KG1 (cell line): ENCODE measurements around the gene TSPAN17.
"Not testable (repeated sequence)": the region's sequence is repeated elsewhere in the genome, so short reads cannot be mapped to it uniquely, and the experiment has no call there.

Experiments used
- DNase-seq: peaks from one replicate; lab custom pipeline; 2025; lab: John Stamatoyannopoulos, UW

The TSPAN17 gene

DNA sequence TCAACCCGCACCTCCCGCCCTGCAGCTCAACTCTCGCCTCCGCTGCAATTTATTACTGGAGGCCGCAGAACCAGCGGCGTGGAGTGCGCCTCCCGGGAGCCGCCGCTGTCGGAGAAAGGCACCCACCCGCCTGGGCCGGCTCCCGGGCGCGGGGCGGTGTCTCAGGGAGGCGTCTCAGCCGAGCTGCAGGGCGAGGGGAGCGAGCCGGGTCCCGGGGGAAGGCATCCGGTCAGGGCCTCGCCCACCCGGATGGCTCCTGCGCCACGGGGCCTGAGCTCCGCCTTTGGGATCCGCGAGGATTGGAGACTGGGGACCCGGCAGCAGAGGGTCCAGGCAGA lies 32.9 kb downstream of the TSPAN17 start:
- DNase-seq: no peak

DNA sequence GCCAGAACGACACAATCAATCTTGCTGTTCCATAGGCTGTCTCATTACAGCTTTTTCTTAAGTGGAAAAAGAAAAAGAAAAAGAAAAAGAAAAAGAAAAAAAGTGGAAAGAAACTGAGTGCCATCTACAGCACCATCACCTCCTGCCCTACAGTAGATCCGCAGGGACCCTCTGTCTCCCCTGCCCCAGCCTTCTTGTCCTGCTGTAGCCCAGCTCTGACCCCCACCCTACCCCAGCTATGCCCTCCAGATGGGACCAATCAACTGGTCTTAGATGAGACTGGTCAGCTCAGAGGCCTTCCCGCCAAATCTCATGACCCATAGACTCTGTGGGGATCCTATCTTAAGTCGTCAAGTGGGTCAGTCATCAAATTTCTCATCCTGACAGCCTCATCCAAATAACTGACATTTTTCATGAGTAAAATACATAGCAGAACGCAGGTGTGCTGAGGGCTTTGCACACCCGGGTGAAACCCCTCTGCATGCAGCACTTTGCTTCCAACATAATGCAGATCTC lies 34.8 kb downstream of the TSPAN17 start:
- DNase-seq: no peak

GRCh38 chr5:176685010-176685409 lies 37.7 kb downstream of the TSPAN17 start:
- DNase-seq: no peak

- no peak for DNase-seq
These were observed 40.0 kb downstream of the TSPAN17 start for GRCh38 chr5:176687247-176687646.

DNA sequence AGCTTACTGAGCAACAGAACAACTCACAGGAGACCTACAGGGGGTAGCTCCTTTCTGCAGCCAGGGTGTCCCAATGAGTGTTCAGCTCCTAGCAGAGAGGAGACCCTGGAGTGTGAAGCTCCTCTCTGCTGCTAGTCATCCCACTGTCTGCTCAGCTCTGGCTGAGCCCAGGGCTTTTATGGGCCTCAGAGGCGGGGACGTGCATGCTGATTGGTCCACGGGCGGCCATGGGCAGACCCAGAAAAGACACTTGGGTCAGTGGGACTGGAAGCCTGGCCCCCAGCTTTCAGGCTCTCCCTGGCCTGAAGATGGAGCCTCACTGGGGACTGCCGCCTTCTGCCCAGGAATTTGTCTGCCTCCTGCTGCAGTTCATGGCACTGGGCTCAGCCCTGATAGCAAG lies 40.6 kb downstream of the TSPAN17 start:
- DNase-seq: no peak

DNA sequence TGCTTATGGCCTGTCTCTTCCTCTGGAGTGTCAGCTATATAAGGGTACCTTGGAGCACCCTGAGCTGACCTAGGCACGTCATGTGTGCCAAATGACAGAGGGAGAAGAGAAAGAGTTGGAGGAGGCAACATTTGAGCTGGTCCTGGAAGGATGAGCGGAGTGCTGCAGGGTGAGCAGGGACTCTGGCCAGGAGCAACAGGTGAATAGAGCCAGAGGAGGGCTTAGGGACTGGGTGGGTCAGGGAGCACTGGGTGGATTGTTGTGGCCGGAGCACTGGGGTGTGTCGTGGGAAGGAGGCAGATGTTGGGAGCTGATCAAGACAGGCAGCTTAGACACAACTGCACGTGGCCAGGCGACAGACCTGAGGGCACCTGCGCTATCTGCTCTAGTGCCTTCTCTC lies 43.6 kb downstream of the TSPAN17 start:
- no peak for DNase-seq

DNA sequence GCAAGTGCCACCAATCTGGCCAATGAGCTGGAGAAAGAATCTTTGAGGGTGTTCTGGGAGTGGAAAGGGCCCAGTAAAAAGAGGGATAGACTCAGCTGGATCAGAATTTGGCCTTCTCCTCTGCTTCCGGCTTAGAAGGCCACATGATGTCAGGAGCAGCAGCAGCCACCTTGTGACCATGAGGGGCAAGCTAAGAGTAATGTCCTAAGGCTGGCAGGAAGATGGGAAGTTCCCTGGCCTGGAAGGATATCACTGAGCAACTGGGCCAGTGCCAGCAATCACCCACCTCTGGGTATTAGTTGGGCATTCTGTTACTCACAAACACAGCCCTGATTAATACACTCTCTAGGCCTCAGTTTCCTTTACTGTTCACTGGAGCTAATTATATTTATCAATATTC lies 44.2 kb downstream of the TSPAN17 start:
- no peak for DNase-seq

DNA sequence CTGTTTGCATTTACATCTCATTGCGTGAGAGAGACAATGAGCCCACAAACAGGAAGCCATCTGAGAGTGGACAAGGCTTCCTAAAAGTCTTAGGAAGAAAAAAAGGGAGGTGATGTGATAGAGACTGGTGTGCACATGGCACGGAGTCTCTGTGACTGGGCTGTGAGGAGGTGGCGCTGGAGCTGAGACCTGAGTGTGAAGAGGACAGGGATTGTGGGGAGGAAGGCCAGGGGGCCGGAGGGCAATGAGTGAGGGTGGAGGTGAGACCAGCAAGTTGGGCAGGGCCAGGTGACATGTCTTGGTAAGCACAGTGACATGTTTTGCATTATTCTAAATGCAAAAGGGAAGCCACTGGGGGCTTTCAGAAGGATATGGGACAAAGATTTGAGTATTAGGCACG lies 45.0 kb downstream of the TSPAN17 start:
- DNase-seq: no peak

- DNase-seq: no peak
These were observed 45.7 kb downstream of the TSPAN17 start for GRCh38 chr5:176692839-176693476.

DNA sequence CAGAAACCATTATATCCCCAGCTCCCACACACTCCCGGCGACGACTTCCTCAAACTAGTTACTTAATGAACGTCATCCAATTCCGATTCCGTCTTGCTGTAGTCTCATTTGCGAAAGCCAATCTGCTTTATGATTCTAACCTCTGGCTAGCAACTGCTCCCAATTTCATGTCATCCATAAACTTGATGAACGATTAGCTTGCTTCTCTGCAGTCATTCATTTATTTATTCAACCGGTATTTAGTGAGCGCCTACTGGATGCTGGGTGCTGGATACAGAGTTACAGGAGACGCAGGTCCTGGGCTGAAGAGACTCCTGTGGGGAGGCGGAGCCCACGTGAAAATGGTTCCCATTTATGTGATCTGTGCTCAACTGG lies 46.2 kb downstream of the TSPAN17 start:
- no peak for DNase-seq

- DNase-seq: no peak
These were observed 46.9 kb downstream of the TSPAN17 start for GRCh38 chr5:176694146-176694545.

DNA sequence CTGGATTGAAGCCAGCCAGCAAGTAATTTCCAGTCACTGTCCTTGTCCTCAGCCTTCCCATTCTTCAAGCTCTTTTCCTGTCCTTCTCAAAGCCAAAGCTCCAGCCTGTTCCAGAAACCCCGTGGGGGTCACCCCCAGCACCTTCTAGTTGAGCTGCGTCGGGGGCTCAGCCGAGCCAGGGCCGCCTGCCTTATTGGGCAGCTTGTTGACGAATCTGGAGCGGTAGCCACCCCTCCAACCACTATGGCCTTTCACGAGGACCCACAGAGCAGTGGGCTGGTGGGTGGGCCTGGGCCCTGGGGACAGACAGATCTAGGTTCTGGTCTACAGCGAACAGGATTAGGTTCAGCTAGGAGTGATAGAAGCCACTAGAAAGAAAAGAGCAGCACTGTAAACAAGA lies 47.3 kb downstream of the TSPAN17 start:
- no peak for DNase-seq

GRCh38 chr5:176695073-176695472 lies 47.8 kb downstream of the TSPAN17 start:
- no peak for DNase-seq

GRCh38 chr5:176697267-176697933 lies 50.1 kb downstream of the TSPAN17 start:
- DNase-seq: no peak

- no peak for DNase-seq
These were observed 50.8 kb downstream of the TSPAN17 start for GRCh38 chr5:176697934-176698538.

DNA sequence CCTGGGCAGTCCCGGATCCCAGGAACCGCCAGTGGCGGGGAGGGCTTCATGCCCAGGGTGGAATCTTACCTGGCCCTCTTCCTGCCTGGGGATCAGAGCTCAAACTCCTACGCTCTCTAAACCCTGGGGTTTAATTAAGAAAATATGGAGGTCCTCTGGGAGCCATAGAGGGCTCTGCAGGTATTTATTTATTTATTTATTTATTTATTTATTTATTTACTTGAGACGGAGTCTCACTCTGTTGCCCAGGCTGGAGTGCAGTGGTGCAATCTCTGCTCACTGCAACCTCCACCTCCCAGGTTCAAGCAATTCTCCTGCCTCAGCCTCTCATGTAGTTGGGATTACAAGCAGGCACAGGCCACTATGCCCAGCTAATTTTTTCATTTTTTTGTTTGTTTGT lies 52.2 kb downstream of the TSPAN17 start:
- DNase-seq: not testable (repeated sequence)

DNA sequence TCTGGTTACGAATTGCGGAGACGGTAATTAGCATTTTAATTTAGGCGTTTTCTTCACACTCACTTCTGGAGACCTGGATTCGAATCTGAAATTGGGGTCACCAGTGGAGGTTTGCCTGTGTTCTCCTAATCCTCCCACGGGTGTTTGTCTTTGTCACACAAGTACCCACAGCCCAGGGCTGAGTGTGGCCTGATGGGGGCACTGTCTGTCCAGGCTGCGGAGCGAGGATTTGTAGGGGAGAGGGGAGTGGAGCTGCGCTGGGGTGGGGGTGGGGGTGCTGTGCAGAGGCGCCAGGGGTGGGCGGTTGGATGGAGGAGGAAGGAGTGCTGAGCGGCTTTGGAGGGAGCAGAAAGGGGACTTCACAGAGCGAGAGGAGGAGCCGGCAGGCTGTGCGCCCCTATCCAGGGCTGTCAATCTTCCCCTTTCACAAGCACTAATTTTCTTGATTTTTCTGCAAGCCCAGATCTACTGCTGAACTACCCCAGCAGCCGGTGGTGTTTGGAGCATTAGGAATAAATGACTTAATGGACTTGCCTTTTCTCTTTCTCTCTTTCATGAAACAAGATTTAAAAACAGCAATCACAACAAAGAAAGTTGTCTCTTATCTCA lies 53.1 kb downstream of the TSPAN17 start:
- DNase-seq: no peak

GRCh38 chr5:176702671-176703641 lies 55.7 kb downstream of the TSPAN17 start:
- no peak for DNase-seq

DNA sequence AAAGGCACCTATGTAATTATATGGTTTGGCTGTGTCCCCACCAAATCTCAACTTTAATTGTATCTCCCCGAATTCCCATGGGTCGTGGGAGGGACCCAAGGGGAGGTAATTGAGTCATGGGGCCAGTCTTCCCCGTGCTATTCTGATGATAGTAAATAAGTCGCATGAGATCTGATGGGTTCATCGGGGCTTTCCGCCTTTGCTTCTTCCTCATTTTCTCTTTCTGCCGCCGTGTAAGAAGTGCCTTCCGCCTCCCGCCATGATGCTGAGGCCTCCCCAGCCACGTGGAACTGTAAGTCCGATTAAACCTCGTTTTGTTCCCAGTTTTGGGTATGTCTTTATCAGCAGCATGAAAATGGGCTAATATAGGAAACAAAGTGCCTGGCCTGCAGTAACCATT lies 56.6 kb downstream of the TSPAN17 start:
- DNase-seq: no peak

GRCh38 chr5:176704355-176704754 lies 57.1 kb downstream of the TSPAN17 start:
- no peak for DNase-seq

DNA sequence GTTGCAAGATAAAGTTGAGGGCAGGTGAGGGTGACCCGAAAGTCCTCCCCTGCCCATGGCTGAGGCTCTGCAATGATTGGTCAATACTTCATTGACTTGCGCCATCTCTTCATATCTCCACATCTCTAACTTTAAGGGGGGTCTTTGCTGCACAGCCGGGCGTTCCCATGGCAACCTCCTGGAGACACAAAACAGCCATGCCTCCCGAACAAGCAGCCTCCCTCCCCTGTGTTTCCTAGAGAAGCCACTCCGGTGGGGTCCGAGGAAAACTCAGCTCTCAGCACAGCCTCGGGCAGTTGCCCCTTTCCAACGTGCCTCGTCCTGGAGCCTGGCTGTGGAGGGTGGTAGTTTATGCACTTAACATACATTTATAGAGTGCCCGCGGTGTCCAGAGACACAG lies 57.5 kb downstream of the TSPAN17 start:
- DNase-seq: no peak
